Spleen (tissue), 11 donors: Measurements from ENCODE around the gene NCR3LG1. TPM values are rescaled to one million over a fixed set of nuclear protein-coding genes. Genes with fewer than 3 reads are reported as not detected.
"Not testable (repeated sequence)": the region's sequence is repeated elsewhere in the genome, so short reads cannot be mapped to it uniquely, and the experiment has no call there.

Experiments used
- DNase-seq: peaks from one replicate; pipeline ENCODE4 v3.0.0-alpha.2; 2020
- H3K27ac ChIP-seq, 8 donors: fragments of 200-600 bp; sonication (generic) in 7 of 8; 1 replicate in 4 of 8; 2 replicates in 4 of 8; pipeline versions ENCODE4 v1.5.0 to v1.8.0; 2016 to 2021; ENCODE audit warnings: inconsistent platforms in 4 of 8, mild to moderate bottlenecking in 4 of 8, moderate library complexity in 1 of 8
- H3K27me3 ChIP-seq, 7 donors: fragments of 200-600 bp; sonication (generic) in 6 of 7; replicated peaks in 1 of 7; 1 replicate in 4 of 7; 2 replicates in 3 of 7; pipeline versions ENCODE4 v1.5.0 to v1.8.0; 2016 to 2021; ENCODE audit warnings: inconsistent platforms in 3 of 7, mild to moderate bottlenecking in 1 of 7
- H3K36me3 ChIP-seq, 6 donors: fragments of 200-600 bp; sonication (generic) in 5 of 6; 1 replicate in 4 of 6; 2 replicates in 2 of 6; pipeline versions ENCODE4 v1.5.0 to v1.8.0; 2016 to 2021; ENCODE audit warnings: inconsistent platforms in 2 of 6
- H3K4me1 ChIP-seq, 6 donors: fragments of 200-600 bp; sonication (generic) in 5 of 6; 1 replicate in 3 of 6; 2 replicates in 3 of 6; pipeline versions ENCODE4 v1.5.0 to v1.8.0; 2016 to 2021; ENCODE audit warnings: inconsistent platforms in 3 of 6
- H3K4me3 ChIP-seq, 8 donors: fragments of 200-600 bp; sonication (generic) in 7 of 8; 1 replicate in 4 of 8; 2 replicates in 4 of 8; pipeline versions ENCODE4 v1.5.0 to v1.8.0; 2016 to 2021; ENCODE audit warnings: inconsistent platforms in 4 of 8, mild to moderate bottlenecking in 4 of 8, moderate library complexity in 2 of 8
- H3K9me3 ChIP-seq, 8 donors: fragments of 200-600 bp; sonication (generic) in 7 of 8; 1 replicate in 4 of 8; 2 replicates in 4 of 8; pipeline versions ENCODE4 v1.5.0 to v1.8.0; 2016 to 2021; ENCODE audit warnings: inconsistent platforms in 4 of 8
- CTCF ChIP-seq, 11 experiments: fragments of 200-600 bp in 7 of 11; fragments of 450-650 bp in 4 of 11; sonication (generic) in 4 of 11; IDR thresholded peaks in 8 of 11; conservative IDR thresholded peaks in 3 of 11; 1 replicate in 7 of 11; 2 replicates in 4 of 11; pipeline versions ENCODE4 v1.4.0 to v1.8.0; 2016 to 2021; ENCODE audit warnings: antibody characterized with exemption in 11 of 11, inconsistent platforms in 4 of 11, mild to moderate bottlenecking in 1 of 11
- POLR2A ChIP-seq, 3 donors: fragments of 450-650 bp; IDR thresholded peaks; one replicate each; pipeline ENCODE4 v1.5.1; 2017; ENCODE audit warnings: antibody characterized with exemption in 3 of 3, mild to moderate bottlenecking in 1 of 3
- POLR2AphosphoS5 ChIP-seq, 3 donors: sonication (generic); formaldehyde crosslinking; IDR thresholded peaks; one replicate each; pipeline ENCODE4 v1.5.1; 2017; ENCODE audit warnings: antibody characterized with exemption in 3 of 3
- WGBS, 5 donors: extraction: QIAGEN DNeasy Blood & Tissue Kit in 3 of 5; methylation state at CpG; one replicate each; pipeline versions ENCODE4 v1.1.5 to v1.1.7; 2013 to 2018; 5-methylcytosine and 5-hydroxymethylcytosine counted together
- intact Hi-C: fragments of 100-400 bp; cut with DNase I; formaldehyde crosslinking; loops from one replicate; pipeline ENCODE4 v1.15.0; 2023; ENCODE audit warnings: low total_unique reads
- polyA plus RNA-seq, 3 donors: library from polyadenylated mRNA; stranded (reverse); fragments of 200-250 nt; gene quantifications; one replicate each; pipeline ENCODE4 v1.2.1, GENCODE V29; 2013
- total RNA-seq, 7 donors: library from RNA; depleted of rRNA in 3 of 7; stranded (reverse); fragments of >200 nt in 3 of 7; fragmentation: NEBNext Ultra II Directional in 4 of 7; extraction: Animal tissue kit (Norgen Biotek cat#: 25700) in 4 of 7; gene quantifications; one replicate each; pipeline versions ENCODE4 v1.1.0 to v1.2.1, GENCODE V29; 2016 to 2021
- donor health status: healthy with polysubstance abuse.
- donor health status: DM: no; HTN: no; CAD: no; lungs with moderate emphysema.
- donor health status: DM: no; HTN: no; CAD: no.
- donor health status: Bipolar disorder and iron deficiency.
- donor health status: healthy.
- donor health status: DM: no; HTN: no; CAD: no.
- donor health status: DM: yes; HTN: yes; CAD: no.

Gene NCR3LG1
- total and polyA plus RNA-seq, 10 donors: 0.04 to 5.4 (median 1.8) TPM

- Histone ChIP-seq H3K4me3 (no peak overlapping the region), H3K4me1 (peaks cover 0 to under 1% (median 0%) of the 10 kb centered on the region in 6 donors), H3K9me3 (no peaks in the 10 kb centered on the region), H3K36me3 (no peaks in the 10 kb centered on the region), H3K27ac (no peak overlapping the region), H3K27me3 (peaks cover 0 to 58% (median 8%) of the 10 kb centered on the region in 7 donors)
- no peak for DNase-seq
- TF ChIP-seq POLR2A (IDR thresholded peaks at IDR 0.05): no peak
- no peak for TF ChIP-seq CTCF (IDR thresholded peaks at IDR 0.05 in 8 of 11, conservative IDR thresholded peaks at IDR 0.05 in 3 of 11)
- no peak for TF ChIP-seq POLR2AphosphoS5 (IDR thresholded peaks at IDR 0.05)
- intact Hi-C loops: no loop called here
- WGBS, 5 donors: 56 to 82% (median 66%) methylated on average over 2 of the region's 2 CpGs
Observed at GRCh38 chr11:17416492-17416891, 64.9 kb downstream of the NCR3LG1 start.

GRCh38 chr11:17418444-17419081 lies 67.0 kb downstream of the NCR3LG1 start:
- H3K27me3 ChIP-seq: peaks cover 0 to 71% (median 8%) of the 10 kb centered on the region in 7 donors
- no peak overlapping the region for H3K27ac ChIP-seq
- H3K4me1 ChIP-seq: no peaks in the 10 kb centered on the region
- DNase-seq: no peak
- no peaks in the 10 kb centered on the region for H3K36me3 ChIP-seq
- WGBS, 5 donors: 54 to 69% (median 62%) methylated on average over 2 of the region's 2 CpGs
- intact Hi-C loops: no loop called here
- TF ChIP-seq POLR2A (IDR thresholded peaks at IDR 0.05) (no peak), CTCF (IDR thresholded peaks at IDR 0.05 in 8 of 11, conservative IDR thresholded peaks at IDR 0.05 in 3 of 11) (no peak), POLR2AphosphoS5 (IDR thresholded peaks at IDR 0.05) (no peak)
- H3K4me3 ChIP-seq: no peak overlapping the region
- H3K9me3 ChIP-seq: no peaks in the 10 kb centered on the region

DNA sequence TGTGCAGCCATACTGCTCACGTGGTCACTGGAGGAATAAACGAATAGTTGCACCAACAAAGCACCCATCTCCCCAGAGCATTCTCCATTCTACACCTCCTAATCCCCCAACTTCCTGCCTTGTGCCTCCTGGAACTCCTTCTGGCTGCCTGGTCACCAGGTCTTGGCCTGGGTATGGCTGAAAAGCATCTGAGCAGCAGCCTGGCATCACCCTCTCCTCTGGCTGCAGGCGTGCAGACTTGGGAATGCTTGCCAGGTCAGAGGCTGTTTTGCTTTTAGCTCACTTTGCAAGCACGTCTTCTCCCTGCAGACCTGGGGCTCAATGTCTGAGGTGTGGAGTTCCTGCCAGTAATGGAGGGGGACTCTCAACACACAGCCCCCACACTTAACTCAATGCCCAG lies 70.2 kb downstream of the NCR3LG1 start:
- H3K4me3 ChIP-seq: no peak overlapping the region
- intact Hi-C loops: no loop called here
- WGBS, 5 donors: 62 to 82% (median 69%) methylated on average over 4 of the region's 4 CpGs
- TF ChIP-seq CTCF (IDR thresholded peaks at IDR 0.05 in 8 of 11, conservative IDR thresholded peaks at IDR 0.05 in 3 of 11): no peak
- TF ChIP-seq POLR2A (IDR thresholded peaks at IDR 0.05): no peak
- TF ChIP-seq POLR2AphosphoS5 (IDR thresholded peaks at IDR 0.05): no peak
- no peak overlapping the region for H3K27ac ChIP-seq
- no peaks in the 10 kb centered on the region for H3K36me3 ChIP-seq
- no peaks in the 10 kb centered on the region for H3K4me1 ChIP-seq
- peaks cover 0 to 50% (median 8%) of the 10 kb centered on the region in 7 donors for H3K27me3 ChIP-seq
- DNase-seq: peak; percentile 41
- H3K9me3 ChIP-seq: no peaks in the 10 kb centered on the region

- Histone ChIP-seq H3K27me3 (peaks cover 0 to 43% (median 8%) of the 10 kb centered on the region in 7 donors), H3K36me3 (no peaks in the 10 kb centered on the region), H3K9me3 (no peaks in the 10 kb centered on the region), H3K27ac (no peak overlapping the region), H3K4me3 (no peak overlapping the region), H3K4me1 (no peaks in the 10 kb centered on the region)
- peak; percentile 48 for DNase-seq
- TF ChIP-seq POLR2A (IDR thresholded peaks at IDR 0.05): no peak
- no peak for TF ChIP-seq CTCF (IDR thresholded peaks at IDR 0.05 in 8 of 11, conservative IDR thresholded peaks at IDR 0.05 in 3 of 11)
- no peak for TF ChIP-seq POLR2AphosphoS5 (IDR thresholded peaks at IDR 0.05)
- intact Hi-C loops: no loop called here
- WGBS, 5 donors: 75 to 86% (median 81%) methylated on average over 11 of the region's 11 CpGs
Observed at GRCh38 chr11:17423533-17424310, 72.1 kb downstream of the NCR3LG1 start.

DNA sequence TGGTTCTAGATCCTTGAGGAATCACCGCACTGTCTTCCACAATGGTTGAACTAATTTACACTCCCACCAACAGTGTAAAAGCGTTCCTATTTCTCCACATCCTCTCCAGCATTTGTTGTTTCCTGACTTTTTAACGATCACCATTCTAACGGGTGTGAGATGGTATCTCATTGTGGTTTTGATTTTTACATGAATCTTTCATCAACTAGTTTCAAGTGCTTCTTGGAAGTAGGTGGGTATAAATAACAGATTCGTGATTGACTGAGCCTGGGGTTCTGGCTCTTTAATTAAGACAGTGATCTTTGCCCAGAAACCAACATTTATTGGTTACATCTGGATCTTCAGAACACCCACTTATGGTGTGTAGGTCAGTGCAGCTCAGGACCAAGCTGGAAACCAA lies 74.6 kb downstream of the NCR3LG1 start:
- DNase-seq, H3K36me3 ChIP-seq, H3K4me1 ChIP-seq, H3K9me3 ChIP-seq, H3K27ac ChIP-seq, H3K4me3 ChIP-seq, intact Hi-C loops: not testable (repeated sequence)
- 18 to 38% (median 28%) methylated on average over 5 of the region's 5 CpGs for WGBS, 5 donors
- H3K27me3 ChIP-seq: peaks cover 0 to 20% (median 0%) of the 10 kb centered on the region in 7 donors
